ENCODE results near the gene UQCRQ.
"Not testable (repeated sequence)": the region's sequence is repeated elsewhere in the genome, so short reads cannot be mapped to it uniquely, and the experiment has no call there.

Gene UQCRQ

DNA sequence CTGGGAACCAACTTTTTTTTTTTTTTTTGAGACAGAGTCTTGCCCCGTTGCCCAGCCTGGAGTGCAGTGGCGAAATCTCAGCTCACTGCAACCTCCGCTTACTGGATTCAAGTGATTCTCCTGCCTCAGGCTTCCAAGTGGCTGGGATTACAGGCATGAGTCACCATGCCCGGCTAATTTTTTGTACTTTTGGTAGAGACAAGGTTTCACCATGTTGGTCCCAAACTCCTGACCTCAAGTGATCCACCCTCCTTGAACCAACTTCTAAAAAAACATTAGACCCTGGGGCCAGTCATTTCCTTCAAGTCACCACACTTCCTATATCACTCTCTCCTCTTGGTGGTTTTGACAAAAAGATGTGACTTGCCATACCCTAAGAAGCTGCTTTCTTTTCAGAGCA is 25.1 kb upstream of the UQCRQ start:
- no peak overlapping the region for H3K27ac ChIP-seq
- H3K27me3 ChIP-seq: no peaks in the 10 kb centered on the region
- no peaks in the 10 kb centered on the region for H3K9me3 ChIP-seq
- H4K20me1 ChIP-seq: no peaks in the 10 kb centered on the region
- H3K4me1 ChIP-seq: peaks cover 23% of the 10 kb centered on the region
- no peaks in the 10 kb centered on the region for H3K36me3 ChIP-seq
- no peak overlapping the region for H3K4me3 ChIP-seq
- no peak for TF ChIP-seq Cebpa-rat (IDR thresholded peaks at IDR 0.05)
- peak overlapping the region; percentile 17; the same call in 1 of the 2 replicates for H3K4me2 ChIP-seq
- no peak overlapping the region for H3K9ac ChIP-seq

DNA sequence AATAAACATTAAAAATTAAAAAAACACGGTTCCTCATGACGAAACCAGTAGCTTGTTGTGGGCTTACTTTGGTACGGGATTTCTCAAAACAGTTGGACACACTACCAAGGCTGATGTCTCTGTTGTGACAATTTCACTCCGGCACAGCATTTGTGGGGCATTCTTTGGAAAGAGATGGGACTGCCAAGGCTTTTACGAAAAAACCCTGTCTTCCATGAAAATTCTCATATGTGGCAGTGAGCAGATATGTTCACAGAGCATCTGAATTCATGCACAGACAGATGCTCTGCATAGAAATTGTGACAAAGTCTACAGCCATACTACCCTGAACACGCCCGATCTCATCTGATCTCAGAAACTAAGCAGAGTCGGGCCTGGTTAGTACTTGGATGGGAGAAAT is 18.2 kb upstream of the UQCRQ start:
- H3K9me3 ChIP-seq: no peaks in the 10 kb centered on the region
- H3K9ac ChIP-seq: no peak overlapping the region
- H3K36me3 ChIP-seq: no peaks in the 10 kb centered on the region
- no peaks in the 10 kb centered on the region for H3K27me3 ChIP-seq
- H3K4me2 ChIP-seq: no peak overlapping the region
- H3K4me1 ChIP-seq: no peaks in the 10 kb centered on the region
- TF ChIP-seq Cebpa-rat (IDR thresholded peaks at IDR 0.05): no peak
- no peak overlapping the region for H3K27ac ChIP-seq
- no peaks in the 10 kb centered on the region for H4K20me1 ChIP-seq
- H3K4me3 ChIP-seq: no peak overlapping the region

DNA sequence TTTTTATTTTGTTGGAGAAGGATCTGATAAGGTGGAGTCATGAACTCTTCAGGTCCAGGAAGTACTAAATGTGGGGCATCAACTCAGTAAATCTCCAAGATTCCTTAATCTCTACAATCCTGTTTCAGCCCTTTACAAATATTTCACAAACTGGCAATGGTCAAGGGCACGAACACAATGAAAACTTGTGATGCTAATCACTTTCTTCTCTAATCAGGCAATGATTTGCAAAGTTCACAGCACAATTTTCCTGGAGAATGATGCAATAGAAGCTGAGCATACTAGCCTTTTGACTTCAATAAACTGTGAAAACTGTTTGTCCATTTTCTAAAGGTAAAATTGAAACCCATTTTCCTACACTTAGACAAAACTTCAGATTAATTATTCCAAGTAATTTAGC is 17.1 kb upstream of the UQCRQ start:
- Histone ChIP-seq H4K20me1 (no peaks in the 10 kb centered on the region), H3K9ac (no peak overlapping the region), H3K27me3 (no peaks in the 10 kb centered on the region), H3K27ac (no peak overlapping the region), H3K9me3 (no peaks in the 10 kb centered on the region), H3K36me3 (no peaks in the 10 kb centered on the region), H3K4me3 (no peak overlapping the region), H3K4me2 (no peak overlapping the region), H3K4me1 (peaks cover 9% of the 10 kb centered on the region)
- TF ChIP-seq Cebpa-rat (IDR thresholded peaks at IDR 0.05): no peak

DNA sequence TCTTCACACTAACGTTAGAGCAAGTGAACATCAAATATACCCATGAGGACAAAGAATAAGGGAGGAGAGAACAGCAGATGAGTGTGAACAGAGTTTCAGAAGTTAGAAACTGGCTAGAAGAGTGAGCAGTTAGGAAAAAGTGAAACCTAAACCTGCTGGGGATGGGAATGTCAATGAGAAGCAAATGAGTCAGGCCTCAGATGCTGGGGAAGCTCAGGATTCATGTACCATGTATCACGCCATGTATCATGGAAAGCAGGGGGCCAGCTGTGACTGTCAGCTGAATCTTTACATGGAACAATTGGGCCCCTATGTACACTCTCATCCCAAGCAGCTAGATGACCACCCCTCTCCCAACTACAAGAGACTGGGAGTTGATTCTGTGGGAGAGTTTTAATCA is 16.4 kb upstream of the UQCRQ start:
- Histone ChIP-seq H3K4me1 (peaks cover 10% of the 10 kb centered on the region), H4K20me1 (no peaks in the 10 kb centered on the region), H3K27ac (no peak overlapping the region), H3K4me3 (no peak overlapping the region), H3K4me2 (no peak overlapping the region), H3K9ac (no peak overlapping the region), H3K27me3 (no peaks in the 10 kb centered on the region), H3K36me3 (no peaks in the 10 kb centered on the region), H3K9me3 (no peaks in the 10 kb centered on the region)
- TF ChIP-seq Cebpa-rat (IDR thresholded peaks at IDR 0.05): no peak

DNA sequence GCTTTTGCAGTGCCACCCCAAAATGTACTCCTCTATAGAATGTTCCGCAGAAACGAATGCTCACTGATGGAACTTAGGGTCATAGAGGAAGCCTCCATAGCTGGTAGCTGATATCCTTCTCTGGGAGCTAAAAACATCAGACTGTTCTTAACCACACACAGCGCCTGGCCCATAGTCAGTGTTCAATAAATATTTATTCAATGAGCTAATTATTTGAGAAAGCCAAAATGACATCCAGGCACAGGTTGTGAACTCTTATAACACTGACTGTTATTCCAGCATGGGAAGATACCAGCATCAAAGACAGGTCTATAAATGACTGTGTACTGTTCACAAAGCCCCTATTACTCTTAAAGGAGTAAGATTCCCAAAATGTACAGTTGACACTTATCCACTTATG is 13.1 kb upstream of the UQCRQ start:
- H3K4me2 ChIP-seq: no peak overlapping the region
- no peak overlapping the region for H3K9ac ChIP-seq
- no peaks in the 10 kb centered on the region for H4K20me1 ChIP-seq
- H3K36me3 ChIP-seq: no peaks in the 10 kb centered on the region
- no peak for TF ChIP-seq Cebpa-rat (IDR thresholded peaks at IDR 0.05)
- H3K9me3 ChIP-seq: no peaks in the 10 kb centered on the region
- no peaks in the 10 kb centered on the region for H3K27me3 ChIP-seq
- H3K4me1 ChIP-seq: peaks cover 10% of the 10 kb centered on the region
- H3K4me3 ChIP-seq: no peak overlapping the region
- no peak overlapping the region for H3K27ac ChIP-seq

DNA sequence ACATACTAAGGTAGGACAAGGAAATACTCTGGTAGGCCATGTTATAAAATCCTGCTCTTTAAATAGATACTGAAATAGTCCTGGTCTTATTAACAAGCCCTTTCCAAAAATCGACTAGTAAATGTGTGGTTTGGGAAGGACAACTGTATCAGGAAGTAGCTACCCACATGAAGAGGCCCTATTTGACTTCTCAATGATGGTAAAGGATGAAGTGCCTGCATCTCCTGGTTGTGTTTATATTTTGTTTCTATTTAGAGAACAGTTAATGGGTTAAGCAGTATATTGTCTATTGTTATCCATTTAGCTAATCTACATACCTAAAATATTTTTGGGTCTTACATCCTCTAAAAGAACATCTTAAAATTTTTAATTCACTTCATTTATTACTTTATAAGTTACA is 12.7 kb upstream of the UQCRQ start:
- Histone ChIP-seq H3K9me3 (no peaks in the 10 kb centered on the region), H3K9ac (no peak overlapping the region), H4K20me1 (no peaks in the 10 kb centered on the region), H3K4me2 (peak overlapping the region; percentile 36; the same call in 1 of the 2 replicates), H3K27ac (no peak overlapping the region), H3K36me3 (no peaks in the 10 kb centered on the region), H3K4me1 (peaks cover 10% of the 10 kb centered on the region), H3K27me3 (no peaks in the 10 kb centered on the region), H3K4me3 (no peak overlapping the region)
- TF ChIP-seq Cebpa-rat (IDR thresholded peaks at IDR 0.05): no peak

DNA sequence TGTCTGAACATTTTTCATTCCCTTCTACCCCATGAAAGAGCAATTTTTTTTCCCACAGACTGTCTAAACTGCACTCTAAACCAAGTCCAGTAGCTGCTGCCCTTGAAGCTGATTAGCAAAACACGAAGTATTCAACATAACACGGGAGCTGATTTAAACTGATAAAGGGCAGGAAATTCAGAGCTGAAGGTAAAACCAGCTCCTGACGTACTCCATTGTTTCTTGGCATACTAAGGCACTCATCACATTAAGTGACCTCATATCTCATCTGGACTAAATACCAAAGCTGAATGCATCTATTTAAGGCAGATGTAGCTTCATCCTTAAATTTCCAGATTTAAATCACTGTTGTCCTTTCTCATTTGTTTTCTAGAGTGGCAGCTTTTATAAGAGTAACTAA is 12.1 kb upstream of the UQCRQ start:
- Histone ChIP-seq H3K27ac (no peak overlapping the region), H3K4me2 (no peak overlapping the region), H3K27me3 (no peaks in the 10 kb centered on the region), H3K4me3 (no peak overlapping the region), H3K9ac (no peak overlapping the region), H3K4me1 (peaks cover 10% of the 10 kb centered on the region), H3K36me3 (no peaks in the 10 kb centered on the region), H3K9me3 (no peaks in the 10 kb centered on the region), H4K20me1 (no peaks in the 10 kb centered on the region)
- no peak for TF ChIP-seq Cebpa-rat (IDR thresholded peaks at IDR 0.05)

DNA sequence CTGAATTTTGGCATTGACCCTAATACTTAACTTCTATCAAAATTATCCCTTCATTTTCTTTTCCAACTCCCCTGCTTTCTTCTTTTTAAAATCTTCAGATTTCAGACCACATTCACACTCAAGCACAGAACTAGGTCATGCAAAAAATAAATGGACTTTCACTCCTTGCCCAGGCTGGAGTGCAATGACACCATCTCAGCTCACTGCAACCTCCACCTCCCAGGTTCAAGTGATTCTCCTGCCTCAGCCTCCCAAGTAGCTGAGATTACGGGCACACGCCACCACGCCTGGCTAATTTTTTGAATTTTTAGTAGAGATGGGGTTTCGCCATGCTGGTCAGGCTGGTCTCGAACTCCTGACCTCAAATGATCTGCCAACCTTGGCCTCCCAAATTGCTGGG is 11.4 kb upstream of the UQCRQ start:
- H3K9ac ChIP-seq, H3K4me3 ChIP-seq, H3K27me3 ChIP-seq, H3K4me2 ChIP-seq, H4K20me1 ChIP-seq, H3K9me3 ChIP-seq, H3K27ac ChIP-seq, H3K36me3 ChIP-seq: not testable (repeated sequence)
- H3K4me1 ChIP-seq: peaks cover 10% of the 10 kb centered on the region

DNA sequence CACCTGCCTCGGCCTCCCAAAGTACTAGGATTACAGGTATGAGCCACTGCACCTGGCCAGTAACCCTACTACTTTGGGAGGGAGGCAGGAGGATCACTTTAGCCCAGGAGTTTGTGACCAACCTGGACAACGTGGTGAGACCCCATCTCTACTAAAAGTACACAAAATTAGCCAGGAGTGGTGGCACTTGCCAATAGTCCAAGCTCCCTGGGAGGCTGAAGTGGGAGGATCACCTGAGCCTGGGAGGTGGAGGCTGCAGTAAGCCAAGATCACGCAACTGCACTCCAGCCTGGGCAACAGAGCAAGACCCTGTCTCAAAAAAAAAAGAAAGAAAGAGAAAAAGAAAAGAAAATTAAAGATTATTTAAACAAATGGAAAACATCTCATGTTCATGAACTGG is 10.4 kb upstream of the UQCRQ start:
- no peaks in the 10 kb centered on the region for H3K9me3 ChIP-seq
- no peak for TF ChIP-seq Cebpa-rat (IDR thresholded peaks at IDR 0.05)
- H3K36me3 ChIP-seq: no peaks in the 10 kb centered on the region
- no peak overlapping the region for H3K27ac ChIP-seq
- H3K4me1 ChIP-seq: peaks cover 10% of the 10 kb centered on the region
- H3K4me3 ChIP-seq: no peak overlapping the region
- no peak overlapping the region for H3K4me2 ChIP-seq
- no peak overlapping the region for H3K9ac ChIP-seq
- no peaks in the 10 kb centered on the region for H4K20me1 ChIP-seq
- no peaks in the 10 kb centered on the region for H3K27me3 ChIP-seq

DNA sequence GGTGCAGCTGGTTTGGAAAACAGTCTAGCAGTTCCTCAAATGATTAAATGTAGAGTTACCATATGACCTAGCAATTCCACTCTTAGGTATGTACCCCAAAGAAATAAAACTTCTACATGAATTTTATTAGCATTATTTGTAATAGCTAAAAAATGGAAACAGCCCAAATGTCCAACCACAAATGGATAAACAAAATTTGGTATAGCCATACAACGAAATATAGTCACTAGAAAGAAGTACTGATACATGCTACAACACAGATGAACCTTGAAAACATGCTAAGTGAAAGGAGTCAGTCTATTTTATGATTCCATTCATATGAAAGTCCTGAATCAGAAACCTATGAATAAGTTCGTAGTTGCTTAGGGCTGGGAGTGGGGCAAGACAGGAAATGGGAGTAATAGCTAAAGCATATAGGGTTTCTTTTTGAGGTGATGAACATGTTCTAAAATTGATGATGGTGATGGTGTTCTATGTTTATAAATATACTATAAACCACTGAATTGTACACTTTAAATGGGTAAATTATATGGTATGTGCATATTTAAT is 6.5 kb upstream of the UQCRQ start:
- no peak overlapping the region for H3K9ac ChIP-seq
- no peaks in the 10 kb centered on the region for H3K9me3 ChIP-seq
- peaks cover 3% of the 10 kb centered on the region; the same call in 1 of the 2 replicates for H3K4me1 ChIP-seq
- H3K4me3 ChIP-seq: no peak overlapping the region
- no peaks in the 10 kb centered on the region for H3K27me3 ChIP-seq
- H3K27ac ChIP-seq: no peak overlapping the region
- H3K36me3 ChIP-seq: no peaks in the 10 kb centered on the region
- H4K20me1 ChIP-seq: no peaks in the 10 kb centered on the region
- H3K4me2 ChIP-seq: no peak overlapping the region
- TF ChIP-seq Cebpa-rat (IDR thresholded peaks at IDR 0.05): no peak

DNA sequence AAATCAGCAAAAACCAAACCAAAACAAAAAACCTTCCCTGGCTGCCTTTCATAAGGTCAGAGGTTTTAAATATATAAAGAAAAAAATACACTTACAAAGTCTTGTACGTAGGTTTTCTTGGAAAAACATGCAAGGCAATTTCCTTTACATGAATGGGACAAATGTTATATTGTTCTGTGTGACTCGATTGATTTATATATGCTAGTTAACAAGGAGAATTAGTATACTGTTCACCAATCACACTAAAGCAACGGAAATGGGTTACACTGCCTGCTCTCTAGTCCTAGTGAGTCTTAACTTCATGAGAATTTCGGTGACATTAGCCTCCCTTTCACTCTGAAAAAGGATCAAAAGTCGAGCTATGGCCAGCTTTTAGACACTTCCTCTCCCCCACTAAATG is 5.7 kb upstream of the UQCRQ start:
- no peak for TF ChIP-seq Cebpa-rat (IDR thresholded peaks at IDR 0.05)
- H3K27ac ChIP-seq: no peak overlapping the region
- no peaks in the 10 kb centered on the region for H4K20me1 ChIP-seq
- no peaks in the 10 kb centered on the region for H3K27me3 ChIP-seq
- H3K4me1 ChIP-seq: peaks cover 11% of the 10 kb centered on the region
- H3K9ac ChIP-seq: no peak overlapping the region
- no peaks in the 10 kb centered on the region for H3K36me3 ChIP-seq
- H3K4me3 ChIP-seq: no peak overlapping the region
- H3K9me3 ChIP-seq: no peaks in the 10 kb centered on the region
- H3K4me2 ChIP-seq: no peak overlapping the region
